Adipose tissue (tissue), 3 donors: ENCODE measurements around the gene AKT1S1. TPM values are rescaled to one million over a fixed set of nuclear protein-coding genes. Genes with fewer than 3 reads are reported as not detected.

Source experiments
- H3K27ac ChIP-seq: one replicate; pipeline ENCODE4 v1.5.1; 2013; ENCODE audit warnings: low read depth, low read length
- WGBS, 3 donors: extraction: QIAGEN DNeasy Blood & Tissue Kit; methylation state at CpG; one replicate each; pipeline ENCODE4 v1.1.7; 2013; 5-methylcytosine and 5-hydroxymethylcytosine counted together
- polyA plus RNA-seq, 3 donors: library from polyadenylated mRNA; stranded (reverse); fragments of 200-250 nt; gene quantifications; one replicate each; pipeline ENCODE4 v1.2.3, GENCODE V29; 2013
- donor health status: healthy with polysubstance abuse.
- donor health status: Bipolar disorder and iron deficiency.
- donor health status: healthy.

AKT1S1 gene
- polyA plus RNA-seq, 3 donors = 21.6 to 43.5 (median 41.7) TPM

DNA sequence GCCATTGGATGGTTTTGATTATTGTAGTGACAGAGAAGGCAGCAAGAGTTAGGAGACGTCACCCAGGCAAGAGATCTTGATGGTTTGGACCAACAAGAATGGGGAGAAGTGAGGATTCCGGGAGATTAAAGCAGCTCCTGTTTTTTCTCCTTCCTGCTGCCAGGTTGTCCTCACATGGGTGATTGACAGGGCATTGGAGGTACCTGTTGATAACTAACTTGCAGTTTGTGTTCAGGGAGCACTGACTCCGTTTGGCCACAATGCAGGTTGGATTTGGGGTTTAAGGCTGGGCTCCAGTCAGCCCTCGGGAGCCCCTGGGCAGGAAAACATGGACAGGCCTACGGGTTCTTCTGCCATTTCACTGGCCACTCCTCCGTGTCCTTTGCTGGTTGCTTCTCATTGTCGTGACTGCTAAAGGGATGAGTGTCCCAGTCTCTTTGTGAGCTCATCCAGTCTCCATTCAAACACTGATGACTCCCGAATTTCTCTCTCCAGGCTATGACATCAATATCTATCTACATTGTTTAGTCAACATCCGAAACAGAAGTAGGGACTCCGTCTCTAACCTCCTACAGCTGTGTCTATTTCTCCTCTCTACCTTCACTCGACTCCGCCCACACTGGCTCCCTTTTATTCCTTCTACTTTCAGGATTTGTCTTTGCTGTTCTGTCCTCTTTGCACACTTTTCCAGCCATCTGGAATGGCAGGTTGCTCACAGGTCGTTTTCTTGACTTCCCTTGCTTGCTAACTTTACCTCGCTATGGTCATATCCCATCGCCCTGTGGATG, 27.5 kb downstream of the AKT1S1 start:
- H3K27ac ChIP-seq = no peak overlapping the region
- WGBS, 3 donors = 91% methylated on average over 15 of the region's 15 CpGs

DNA sequence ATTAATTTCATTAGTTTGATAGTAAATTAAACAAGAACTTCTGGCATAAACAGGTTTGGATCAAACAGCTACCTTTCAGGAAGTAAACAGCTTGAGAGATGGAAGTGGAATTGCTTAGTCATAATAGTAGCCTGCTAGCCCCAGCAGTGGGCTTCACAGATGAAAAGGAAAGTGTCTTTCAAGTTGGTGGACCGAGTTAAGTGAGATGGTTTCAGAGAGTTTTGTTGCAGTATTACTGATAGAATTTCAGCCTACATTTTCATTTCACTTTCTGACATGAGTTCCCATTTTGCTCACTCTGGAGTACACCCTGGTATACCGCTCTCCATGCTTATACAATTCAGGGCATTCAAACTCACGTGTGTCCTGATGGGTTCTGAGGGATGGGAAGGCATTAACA, 28.2 kb downstream of the AKT1S1 start:
- H3K27ac ChIP-seq = no peak overlapping the region
- WGBS, 3 donors = 84 to 98% (median 95%) methylated on average over 3 of the region's 3 CpGs

DNA sequence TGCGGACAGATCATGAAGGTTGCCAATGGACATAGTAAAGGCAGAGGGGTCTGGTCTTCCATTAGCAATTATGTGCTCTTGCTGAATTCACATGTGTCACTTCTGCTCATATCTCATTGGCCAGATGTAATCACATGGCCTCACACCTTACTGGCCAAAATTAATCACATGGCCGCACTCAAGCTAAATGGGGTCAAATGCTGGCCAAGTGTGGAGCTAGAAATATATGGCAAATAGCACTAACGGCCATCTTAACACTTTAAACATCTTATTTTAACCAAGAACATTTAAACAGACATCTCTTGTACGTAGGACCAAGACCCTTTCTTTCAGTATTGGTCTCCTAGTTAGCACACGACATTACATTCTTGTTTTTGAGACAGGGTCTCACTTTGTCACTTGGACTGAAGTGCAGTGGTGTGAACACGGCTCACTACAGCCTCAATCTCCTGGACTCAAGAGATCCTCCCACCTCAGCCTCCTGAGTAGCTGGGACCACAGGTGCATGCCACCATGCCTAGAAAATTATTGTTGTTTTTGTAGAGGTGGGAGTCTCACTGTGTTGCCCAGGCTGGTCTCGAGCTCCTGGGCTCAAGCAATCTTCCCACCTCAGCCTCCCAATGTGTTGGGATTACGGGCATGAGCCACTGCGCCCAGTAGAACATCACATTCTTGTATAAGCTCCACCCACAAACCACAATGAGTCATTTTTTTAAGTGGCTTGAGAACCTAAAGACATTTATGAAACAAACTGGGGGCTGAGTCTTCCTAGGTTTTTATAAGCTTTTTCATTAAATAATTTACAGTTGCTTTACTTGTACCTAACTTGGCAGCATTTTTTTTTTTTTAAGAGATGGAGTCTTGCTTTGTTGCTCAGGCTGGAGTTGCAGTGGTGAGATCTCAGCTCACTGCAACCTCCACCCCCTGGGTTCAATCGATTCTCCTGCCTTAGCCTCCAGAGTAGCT, 29.1 kb downstream of the AKT1S1 start:
- H3K27ac ChIP-seq = no peak overlapping the region
- 82 to 90% (median 82%) methylated on average over 10 of the region's 10 CpGs for WGBS, 3 donors

DNA sequence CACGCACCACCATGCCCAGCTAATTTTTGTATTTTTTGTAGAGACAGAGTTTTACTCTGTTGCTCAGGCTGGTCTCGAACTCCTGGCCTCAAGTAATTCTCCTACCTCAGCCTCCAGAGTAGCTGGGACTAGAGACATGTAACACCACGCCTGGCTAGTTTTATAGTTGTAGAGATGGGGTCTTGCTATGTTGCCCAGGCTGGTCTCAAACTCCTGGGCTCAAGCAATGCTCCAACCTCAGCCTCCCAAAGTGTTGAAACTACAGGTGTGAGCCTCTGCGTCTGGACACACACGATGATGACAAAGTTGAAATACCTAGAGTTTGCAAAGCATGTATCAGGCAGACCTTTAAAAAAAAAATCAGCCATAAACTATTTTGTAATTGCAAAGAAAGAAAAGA, 30.7 kb downstream of the AKT1S1 start:
- 70 to 84% (median 82%) methylated on average over 5 of the region's 5 CpGs for WGBS, 3 donors
- H3K27ac ChIP-seq = no peak overlapping the region

DNA sequence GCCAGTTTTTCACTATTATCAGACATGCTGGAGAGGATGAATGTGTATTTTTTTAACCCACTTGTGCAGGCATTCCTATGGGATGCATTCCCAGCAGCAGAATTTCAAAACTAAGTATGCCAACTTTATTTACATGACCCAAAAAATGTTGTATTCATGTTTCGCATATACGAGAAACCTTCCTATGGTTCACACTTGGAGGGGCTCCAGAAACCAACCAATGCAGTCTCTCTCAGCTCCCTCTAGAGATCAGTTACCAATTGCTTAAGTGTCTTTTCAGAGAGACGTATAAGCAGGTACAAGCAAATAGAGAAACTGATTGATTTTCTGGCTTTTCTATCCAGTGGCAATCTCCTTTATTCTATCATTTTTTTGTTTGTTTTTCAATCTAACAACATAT, 31.7 kb downstream of the AKT1S1 start:
- 50 to 59% (median 56%) methylated on average over 3 of the region's 3 CpGs for WGBS, 3 donors
- H3K27ac ChIP-seq = no peak overlapping the region

DNA sequence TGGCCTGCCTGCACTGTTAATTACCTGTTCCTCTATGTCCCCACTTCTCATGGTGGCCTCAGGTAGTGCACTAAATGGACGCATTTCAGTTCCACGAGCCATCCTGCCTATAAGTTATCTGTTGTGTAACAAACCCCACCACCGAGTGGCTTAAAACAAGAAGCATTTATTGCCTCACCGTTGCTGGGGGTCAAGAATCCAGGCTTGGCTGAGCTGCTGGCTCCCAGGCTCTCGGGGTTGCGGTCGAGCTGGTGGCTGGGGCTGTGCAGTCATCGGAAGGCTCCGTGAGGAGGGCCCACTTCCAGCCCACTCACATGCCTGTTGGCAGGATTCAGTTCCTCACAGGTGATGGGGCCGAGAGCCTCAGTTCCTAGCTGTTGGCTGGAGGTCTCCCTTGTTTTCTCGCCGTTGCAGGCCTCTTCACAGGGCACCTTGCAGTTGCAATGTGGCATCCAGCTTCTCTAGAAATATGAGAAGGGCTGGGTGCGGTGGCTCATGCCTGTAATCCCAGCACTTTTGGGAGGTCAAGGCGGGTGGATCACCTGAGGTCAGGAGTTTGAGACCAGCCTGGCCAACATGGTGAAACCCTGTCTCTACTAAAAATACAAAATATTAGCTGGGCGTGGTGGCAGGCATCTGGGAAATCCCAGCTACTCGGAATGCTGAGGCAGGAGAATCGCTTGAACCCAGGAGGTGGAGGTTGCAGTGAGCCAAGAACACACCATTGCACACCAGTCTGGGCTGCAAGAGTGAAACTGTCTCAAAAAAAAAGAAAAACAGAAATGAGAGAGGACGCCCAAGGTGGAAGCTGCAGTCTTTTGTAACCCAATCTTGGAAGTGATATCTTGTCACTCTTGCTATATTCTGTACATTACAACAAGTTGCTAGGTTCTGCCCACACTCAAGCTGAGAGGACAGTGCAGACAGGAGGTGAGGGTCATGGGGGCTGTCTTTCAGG, 32.7 kb downstream of the AKT1S1 start:
- WGBS, 3 donors = 60 to 89% (median 66%) methylated on average over 18 of the region's 18 CpGs
- H3K27ac ChIP-seq = no peak overlapping the region

DNA sequence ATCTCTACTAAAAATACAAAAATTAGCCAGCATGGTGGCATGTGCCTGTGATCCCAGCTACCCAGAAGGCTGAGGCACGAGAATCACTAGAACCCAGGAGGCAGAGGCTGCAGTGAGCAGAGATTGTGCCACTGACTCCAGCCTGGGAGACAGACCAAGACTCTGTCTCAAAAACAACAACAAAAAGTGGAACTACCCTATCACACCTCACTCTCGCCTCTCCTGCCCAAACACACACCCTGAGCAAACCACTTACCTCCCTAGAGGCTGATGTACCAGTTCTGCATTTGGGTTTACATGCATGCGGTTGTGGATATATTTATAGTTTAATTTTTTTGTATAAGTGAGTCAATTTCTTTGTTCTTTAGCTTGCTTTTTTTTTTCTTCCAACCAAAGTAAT, 33.9 kb downstream of the AKT1S1 start:
- WGBS, 3 donors = 87 to 90% (median 89%) methylated on average over 3 of the region's 3 CpGs
- H3K27ac ChIP-seq = no peak overlapping the region

DNA sequence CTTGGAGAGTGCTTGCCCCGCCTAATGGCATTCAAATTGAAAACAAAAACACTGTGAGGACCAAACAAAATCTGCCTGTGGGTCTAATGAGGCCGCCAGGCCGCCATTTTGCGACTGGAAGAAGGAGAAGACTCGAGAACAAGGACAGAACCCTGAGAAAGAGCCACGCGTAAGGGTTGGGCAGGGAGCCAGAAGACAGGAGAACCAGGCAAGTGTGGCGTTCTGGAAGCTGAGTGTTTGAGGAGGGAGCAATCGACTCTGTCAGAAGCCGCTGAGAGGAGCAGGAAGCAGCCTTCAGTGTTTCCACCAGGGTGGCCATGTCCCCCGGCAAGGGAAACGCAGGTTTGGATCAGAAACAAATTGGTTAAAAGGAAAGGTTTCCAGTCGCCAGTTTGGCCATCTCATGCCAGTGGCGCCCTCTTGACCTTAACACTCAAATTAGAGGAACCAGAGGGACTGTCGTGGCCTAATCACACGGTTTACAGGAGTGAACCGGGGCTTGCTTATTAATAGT, 36.4 kb downstream of the AKT1S1 start:
- WGBS, 3 donors = 85 to 90% (median 88%) methylated on average over 17 of the region's 17 CpGs

DNA sequence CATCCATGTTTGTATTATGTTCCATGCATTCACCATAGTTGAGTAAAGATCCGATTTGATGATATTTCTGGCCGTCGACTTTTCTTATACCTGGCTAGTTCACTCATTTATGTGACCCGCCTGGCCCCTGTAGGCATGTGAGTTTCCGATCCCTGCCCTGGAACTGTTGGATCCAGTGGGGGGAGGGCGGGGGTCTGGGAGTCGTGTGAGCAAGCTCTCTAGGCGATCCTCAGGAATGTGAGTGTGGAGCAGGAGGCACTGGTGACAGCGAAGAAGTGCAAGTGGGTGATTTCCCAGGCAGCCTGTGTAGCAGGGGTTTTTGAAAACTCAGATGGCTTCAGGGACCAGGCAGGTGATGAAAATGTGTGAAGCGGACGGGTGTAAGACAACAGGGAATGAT, 36.8 kb downstream of the AKT1S1 start:
- 85 to 94% (median 91%) methylated on average over 11 of the region's 11 CpGs for WGBS, 3 donors
- no peak overlapping the region for H3K27ac ChIP-seq

More for the DNA sequence above, 36.4 kb downstream of the AKT1S1 start:
- H3K27ac ChIP-seq = no peak overlapping the region

DNA sequence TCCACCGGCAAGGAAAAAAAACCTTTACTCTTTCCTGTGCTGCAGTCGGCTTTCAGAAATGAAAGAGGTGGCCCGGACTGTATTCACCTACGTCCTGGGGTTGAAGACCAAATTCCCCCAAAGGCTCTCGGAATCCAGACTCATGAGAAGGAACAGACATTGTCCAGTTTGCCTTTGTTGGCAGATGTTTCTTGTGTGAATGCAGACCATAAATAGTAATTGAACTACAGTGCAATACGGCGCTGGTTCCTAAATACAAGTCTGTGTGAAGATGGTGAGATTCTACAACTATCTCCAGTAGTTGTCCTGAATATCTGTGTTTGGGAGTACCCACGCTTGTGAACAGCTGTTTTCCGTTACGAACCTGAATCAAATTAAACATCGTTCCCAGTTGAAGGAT, 37.4 kb downstream of the AKT1S1 start:
- H3K27ac ChIP-seq = no peak overlapping the region
- 91 to 95% (median 93%) methylated on average over 11 of the region's 11 CpGs for WGBS, 3 donors

DNA sequence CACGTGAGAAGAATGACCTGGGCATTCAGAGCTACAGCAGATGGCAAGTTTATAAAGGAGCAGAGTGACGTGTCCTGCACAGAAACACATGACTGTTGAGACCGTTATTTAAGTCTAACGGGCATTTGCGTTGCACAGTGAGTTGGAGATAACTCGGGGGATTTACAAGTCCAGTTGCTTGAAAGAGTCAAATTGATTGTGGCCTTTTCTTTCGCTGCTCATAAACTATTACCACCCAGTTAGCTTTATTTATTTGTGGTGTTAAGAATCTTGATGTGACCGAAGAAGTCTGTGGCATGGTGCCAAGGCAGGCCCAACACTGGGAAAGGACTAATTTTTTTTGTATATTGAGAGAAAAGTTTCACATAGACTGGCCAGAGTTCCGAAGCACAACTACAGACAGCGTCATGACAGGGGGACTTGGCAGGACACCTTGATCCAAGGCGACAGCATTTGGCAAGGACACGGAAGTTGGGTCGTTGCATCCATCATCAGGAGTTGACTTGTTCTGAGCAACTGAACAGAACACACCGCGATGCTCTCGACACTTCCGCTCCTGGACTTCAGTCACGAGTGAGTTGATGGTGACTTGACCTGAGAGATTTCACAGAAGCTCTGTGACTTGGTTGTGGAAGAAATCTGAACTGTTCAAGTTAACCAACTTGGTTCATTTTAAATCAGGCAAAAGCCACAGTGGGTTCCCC, 38.1 kb downstream of the AKT1S1 start:
- no peak overlapping the region for H3K27ac ChIP-seq
- whole genome bisulfite sequencing, 3 donors = 88 to 95% (median 93%) methylated on average over 18 of the region's 18 CpGs

DNA sequence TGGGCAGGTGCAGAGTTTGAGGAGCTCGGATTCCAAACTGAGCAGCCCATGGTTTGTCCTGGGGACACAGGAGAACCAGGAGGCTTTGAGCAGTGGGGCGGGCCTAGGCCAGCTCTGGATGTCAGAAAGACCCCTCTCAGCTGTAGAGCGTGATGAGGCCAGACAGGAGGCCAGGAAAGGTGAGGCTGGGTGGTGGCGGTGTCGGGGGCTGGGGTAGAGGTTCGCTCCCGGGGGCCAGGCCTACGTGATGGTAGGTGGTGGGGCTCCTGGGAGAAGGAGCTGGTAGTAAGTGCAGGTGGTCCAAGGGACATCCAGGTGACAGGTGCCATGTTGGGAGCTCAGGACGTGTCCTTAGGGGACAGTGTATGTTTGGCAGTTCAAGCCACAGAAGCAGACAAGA, 39.7 kb downstream of the AKT1S1 start:
- no peak overlapping the region for H3K27ac ChIP-seq
- 95 to 98% (median 97%) methylated on average over 9 of the region's 9 CpGs for WGBS, 3 donors

DNA sequence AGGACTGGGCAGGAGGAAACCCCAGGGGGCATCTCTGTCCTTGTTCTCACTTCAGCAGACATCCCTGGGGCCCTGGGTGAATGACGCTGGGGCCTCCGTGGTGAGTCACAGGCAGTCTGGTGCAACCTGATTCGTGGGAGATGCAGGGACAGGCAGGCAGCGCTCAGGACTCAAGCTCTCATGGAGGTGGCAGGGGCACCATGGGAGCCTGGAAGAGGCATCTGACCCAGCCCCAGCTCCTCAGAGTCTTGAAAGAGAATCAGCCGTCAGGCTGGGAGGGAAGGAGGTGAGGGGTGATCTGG, 40.2 kb downstream of the AKT1S1 start:
- 85 to 88% (median 88%) methylated on average over 5 of the region's 5 CpGs for WGBS, 3 donors
- no peak overlapping the region for H3K27ac ChIP-seq

DNA sequence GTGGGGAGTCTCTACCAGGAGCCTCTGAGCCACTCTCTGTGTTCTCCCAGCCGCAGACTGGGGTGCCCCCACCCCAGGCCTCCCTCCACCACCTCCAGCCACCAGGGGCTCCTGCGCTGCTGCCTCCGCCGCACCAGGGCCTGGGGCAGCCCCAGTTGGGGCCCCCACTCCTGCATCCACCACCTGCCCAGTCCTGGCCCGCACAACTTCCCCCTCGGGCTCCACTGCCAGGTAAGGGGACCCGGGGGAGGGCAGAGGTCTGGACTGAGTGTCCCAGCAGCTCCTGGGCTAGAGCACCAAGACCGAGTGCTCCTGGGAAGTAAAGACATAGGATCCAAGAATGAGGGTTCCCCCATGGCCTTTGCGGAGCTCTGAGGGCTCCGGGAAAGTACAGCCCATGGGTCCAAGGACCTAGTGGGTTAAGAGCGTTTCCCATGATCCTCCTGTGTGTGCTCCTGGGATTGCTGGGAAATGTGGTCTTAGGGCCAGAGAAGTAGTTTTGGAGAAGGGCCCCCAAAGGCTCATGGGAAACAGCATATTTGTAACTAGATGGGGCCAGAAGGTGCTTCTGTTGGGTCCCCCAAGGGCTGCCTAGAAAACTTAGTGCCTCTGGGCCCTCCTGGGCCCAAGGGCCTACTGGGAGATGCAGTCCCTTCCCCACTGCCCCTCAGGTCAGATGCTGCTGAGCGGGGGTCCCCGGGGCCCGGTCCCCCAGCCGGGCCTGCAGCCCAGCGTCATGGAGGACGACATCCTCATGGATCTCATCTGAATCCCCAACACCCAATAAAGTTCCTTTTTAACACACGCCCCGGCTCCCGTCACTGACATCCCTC, 40.8 kb downstream of the AKT1S1 start:
- WGBS, 3 donors = 95% methylated on average over 20 of the region's 20 CpGs

DNA sequence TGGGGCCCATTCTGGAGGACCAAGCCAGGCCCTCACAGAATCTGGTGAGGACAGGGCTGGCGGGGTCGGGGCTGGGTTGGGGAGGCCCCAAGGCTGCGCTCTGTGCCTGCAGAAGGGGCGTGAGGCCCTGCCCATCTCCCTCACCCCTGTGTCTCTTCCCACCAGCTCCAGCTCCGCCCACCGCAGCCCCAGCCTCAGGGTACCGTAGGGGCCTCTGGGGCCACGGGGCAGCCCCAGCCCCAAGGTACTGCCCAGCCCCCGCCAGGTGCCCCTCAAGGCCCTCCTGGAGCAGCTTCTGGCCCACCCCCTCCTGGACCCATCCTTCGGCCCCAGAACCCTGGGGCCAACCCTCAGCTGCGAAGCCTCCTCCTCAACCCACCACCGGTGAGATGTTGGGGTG, 41.6 kb downstream of the AKT1S1 start:
- whole genome bisulfite sequencing, 3 donors = 93 to 98% (median 95%) methylated on average over 9 to 12 of the region's 12 CpGs
- no peak overlapping the region for H3K27ac ChIP-seq

More for the DNA sequence above, 40.8 kb downstream of the AKT1S1 start:
- no peak overlapping the region for H3K27ac ChIP-seq

DNA sequence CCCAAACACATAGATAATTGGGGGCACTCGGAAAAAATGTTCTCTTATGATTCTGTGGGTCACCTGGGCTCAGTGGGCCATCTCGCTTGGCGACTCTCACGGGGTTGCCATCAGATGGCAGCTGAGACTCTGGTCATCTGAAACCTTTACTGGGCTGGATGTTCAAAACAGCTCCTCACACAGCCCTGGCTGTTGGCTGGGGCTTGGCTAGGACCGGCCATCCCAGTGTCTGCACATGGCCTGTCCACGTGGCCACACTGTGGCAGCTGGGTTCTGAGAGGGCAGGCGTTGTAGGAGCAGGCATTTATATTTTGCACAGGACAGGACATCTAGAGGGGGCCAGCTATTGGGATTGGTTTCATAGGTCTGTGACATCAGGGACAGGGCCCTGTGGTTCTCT, 43.6 kb downstream of the AKT1S1 start:
- no peak overlapping the region for H3K27ac ChIP-seq
- WGBS, 3 donors = 87 to 97% (median 92%) methylated on average over 7 of the region's 7 CpGs

DNA sequence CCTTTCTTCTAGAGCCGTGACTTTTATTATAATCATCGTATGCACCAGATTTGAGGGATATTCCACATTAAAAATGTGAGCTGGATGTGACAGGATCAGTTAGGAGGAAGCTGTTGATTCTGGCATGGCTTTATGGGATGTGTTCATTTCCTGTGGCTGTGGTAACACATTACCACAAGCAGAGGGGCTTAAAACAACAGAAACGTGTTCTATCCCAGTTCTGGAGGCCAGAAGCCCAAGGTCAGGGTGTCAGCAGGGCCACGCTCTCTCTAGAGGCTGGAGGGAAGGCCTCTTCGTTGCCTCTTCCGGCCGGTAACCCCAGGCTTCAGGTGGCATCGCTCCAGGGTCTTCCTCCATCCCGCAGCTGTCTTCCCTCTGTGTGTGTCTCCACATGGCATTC, 44.6 kb downstream of the AKT1S1 start:
- H3K27ac ChIP-seq = no peak overlapping the region
- 50 to 78% (median 58%) methylated on average over 9 of the region's 9 CpGs for WGBS, 3 donors
